HepG2 (cell line): Measurements from ENCODE around the gene SEC61B. TPM values are rescaled to one million over a fixed set of nuclear protein-coding genes. Genes with fewer than 3 reads are reported as not detected.

Experiments
- E2F5 ChIP-seq: sonication (generic); formaldehyde crosslinking; conservative IDR thresholded peaks from 2 replicates; pipeline ENCODE4 v1.4.0; 2020; ENCODE audit warnings: missing genetic modification reagents
- GMEB2 ChIP-seq: IDR thresholded peaks from 2 replicates; pipeline ENCODE4 v1.6.1; 2016; ENCODE audit warnings: missing biosample characterization, missing genetic modification reagents, low read depth
- MZF1 ChIP-seq: sonication (generic); formaldehyde crosslinking; IDR thresholded peaks from 2 replicates; pipeline ENCODE4 v1.8.1; 2023; ENCODE audit warnings: mild to moderate bottlenecking, missing genetic modification reagents, borderline replicate concordance
- PHF5A ChIP-seq: IDR thresholded peaks from one replicate; pipeline ENCODE4 v1.6.1; 2018; ENCODE audit warnings: low read depth, missing genetic modification reagents; ENCODE audit not compliant: unreplicated experiment
- SNAPC2 ChIP-seq: sonication (generic); formaldehyde crosslinking; IDR thresholded peaks from 2 replicates; pipeline ENCODE4 v1.8.1; 2022; ENCODE audit warnings: mild to moderate bottlenecking, missing genetic modification reagents
- SNAPC4 ChIP-seq: sonication (generic); formaldehyde crosslinking; IDR thresholded peaks from 2 replicates; pipeline ENCODE4 v1.4.0; 2020; ENCODE audit warnings: mild to moderate bottlenecking, missing genetic modification reagents
- TEAD2 ChIP-seq: sonication (generic); formaldehyde crosslinking; IDR thresholded peaks from 2 replicates; pipeline ENCODE4 v1.9.0; 2021; ENCODE audit warnings: missing genetic modification reagents
- ZFYVE20 ChIP-seq: sonication (generic); formaldehyde crosslinking; IDR thresholded peaks from 2 replicates; pipeline ENCODE4 v1.8.0; 2023; ENCODE audit warnings: low read depth, mild to moderate bottlenecking, moderate library complexity, missing genetic modification reagents, borderline replicate concordance
- ZNF280D ChIP-seq: sonication (generic); formaldehyde crosslinking; IDR thresholded peaks from 2 replicates; pipeline ENCODE4 v1.5.1; 2020; ENCODE audit warnings: mild to moderate bottlenecking, missing genetic modification reagents
- ZNF574 ChIP-seq: sonication (generic); formaldehyde crosslinking; IDR thresholded peaks from 2 replicates; pipeline ENCODE4 v1.4.0; 2020; ENCODE audit warnings: missing genetic modification reagents
- ZSCAN31 ChIP-seq: sonication (generic); formaldehyde crosslinking; IDR thresholded peaks from 2 replicates; pipeline ENCODE4 v1.5.0; 2020; ENCODE audit warnings: low read depth, mild to moderate bottlenecking, missing genetic modification reagents
- polyA plus RNA-seq, 8 experiments: library from polyadenylated mRNA; depleted of rRNA in 3 of 8; stranded (reverse) in 7 of 8; unstranded in 1 of 8; fragments of >200 nt; fragmentation: Illumina TruSeq in 4 of 8; extraction: Trizol in 4 of 8; gene quantifications; 2 replicates each; pipeline versions ENCODE4 v1.2.1 to v1.2.3, GENCODE V29; 2011 to 2016; ENCODE audit warnings: low read depth in 4 of 8, missing spikeins in 1 of 8, mixed read lengths in 1 of 8; ENCODE audit not compliant: insufficient read depth in 1 of 8
- total RNA-seq, 5 experiments: library from RNA; depleted of rRNA; stranded (reverse); fragments of >200 nt; fragmentation: Illumina TruSeq; extraction: Trizol; gene quantifications; 2 replicates each; pipeline ENCODE4 v1.2.3, GENCODE V29; 2016; ENCODE audit warnings: low read depth in 1 of 5
- TF ChIP-seq, protein P1 (sequence below): sonication (generic); formaldehyde crosslinking; IDR thresholded peaks from 2 replicates; pipeline ENCODE4 v1.8.1; 2023; ENCODE audit warnings: mild to moderate bottlenecking, moderate library complexity, missing genetic modification reagents

The SEC61B gene
- total and polyA plus RNA-seq, 2 of the 13 experiments (the other 11 are each of a cell fraction or from before 2014, with no cell fraction given): 191 to 368 TPM

DNA sequence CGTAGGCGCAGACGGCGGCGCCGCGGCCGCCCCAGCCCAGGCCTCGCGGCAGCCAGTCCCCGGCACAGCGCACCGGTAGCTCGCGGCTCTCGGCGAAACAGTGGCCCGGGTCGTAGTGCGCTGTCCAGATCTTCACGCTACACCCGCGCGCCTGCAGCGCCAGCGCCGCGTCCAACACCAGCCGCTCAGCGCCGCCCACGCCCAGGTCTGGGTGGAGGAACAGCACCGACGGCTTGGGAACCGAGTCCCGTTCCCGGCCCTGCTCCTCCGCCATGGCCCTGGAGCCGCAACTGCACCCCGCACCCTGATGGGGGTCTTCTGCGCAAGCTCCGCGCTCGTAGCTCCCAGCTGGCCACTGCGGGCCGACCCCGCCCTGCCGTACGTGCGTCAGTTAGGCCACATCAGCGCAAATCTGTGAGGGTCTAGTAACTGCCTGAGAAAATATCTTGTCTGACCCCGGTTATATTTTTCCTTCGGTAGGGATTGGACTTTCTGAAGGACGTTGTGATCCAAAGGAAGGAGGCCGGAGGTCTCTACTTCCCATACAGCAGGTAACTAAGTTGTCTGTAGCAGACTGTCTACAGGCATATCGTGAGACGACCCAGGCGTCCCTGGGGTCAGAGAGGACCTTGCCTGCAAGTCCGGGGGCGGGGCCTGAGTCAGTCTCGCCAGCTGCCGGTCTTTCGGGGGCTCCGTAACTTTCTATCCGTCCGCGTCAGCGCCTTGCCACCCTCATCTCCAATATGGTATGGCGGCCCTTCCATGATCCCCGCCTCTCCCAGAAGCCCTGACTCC lies at the start of gene SEC61B, which contains the start of gene ALG2 (continued):
- peak; percentile 10 for TF ChIP-seq ZNF280D (CRISPR knock-in tag)
- peak; percentile 74 for TF ChIP-seq ZSCAN31 (CRISPR knock-in tag)
- TF ChIP-seq SNAPC4 (CRISPR knock-in tag): peak; percentile 12; the same call in 1 of the 2 replicates
- TF ChIP-seq PHF5A (CRISPR knock-in tag): no peak
- TF ChIP-seq, protein P1, sequence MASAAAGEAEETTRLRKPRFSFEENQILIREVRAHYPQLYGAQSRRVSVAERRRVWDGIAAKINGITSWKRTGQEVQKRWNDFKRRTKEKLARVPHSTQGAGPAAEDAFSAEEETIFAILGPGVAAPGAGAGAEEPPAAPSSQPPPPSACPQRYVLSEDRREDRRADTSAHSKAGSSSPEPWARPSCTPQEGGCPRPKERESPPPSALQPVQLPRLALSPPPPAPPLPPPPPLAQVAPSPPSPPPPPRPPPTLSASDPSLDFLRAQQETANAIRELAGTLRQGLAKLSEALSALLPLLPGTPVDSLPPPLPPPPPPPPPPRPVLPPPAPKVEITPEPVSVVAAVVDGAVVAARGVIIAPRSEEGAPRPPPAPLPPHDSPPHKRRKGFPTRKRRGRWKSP (CRISPR knock-in tag): peak; percentile 71; the same call in 1 of the 2 replicates
- peak; percentile 94 for TF ChIP-seq GMEB2 (CRISPR knock-in tag)
- TF ChIP-seq TEAD2 (CRISPR knock-in tag): peak; percentile 27; the same call in 1 of the 2 replicates
- peak; percentile 47; the same call in 1 of the 2 replicates for TF ChIP-seq ZFYVE20
- TF ChIP-seq SNAPC2 (CRISPR knock-in tag): peak; percentile 60; the same call in 1 of the 2 replicates
- TF ChIP-seq E2F5: no peak
- no peak for TF ChIP-seq MZF1
- peak; percentile 83 for TF ChIP-seq ZNF574 (CRISPR knock-in tag)
